OCI-LY7 (cell line): ENCODE data around the gene MMP3.

Experiments
- EZH2phosphoT487 ChIP-seq: fragments of 200-600 bp; sonication (generic); IDR thresholded peaks from 2 replicates; pipeline ENCODE4 v1.6.1; 2018; ENCODE audit warnings: low read depth, borderline replicate concordance, mild to moderate bottlenecking, mixed run types, antibody characterized with exemption, low read length, moderate library complexity, mixed read lengths
- TF ChIP-seq, protein P1 (sequence below): fragments of 200-600 bp; sonication (generic); conservative IDR thresholded peaks from 2 replicates; pipeline ENCODE4 v1.5.1; 2014; ENCODE audit warnings: mild to moderate bottlenecking, antibody characterized with exemption, low read length, moderate library complexity, mixed read lengths

DNA sequence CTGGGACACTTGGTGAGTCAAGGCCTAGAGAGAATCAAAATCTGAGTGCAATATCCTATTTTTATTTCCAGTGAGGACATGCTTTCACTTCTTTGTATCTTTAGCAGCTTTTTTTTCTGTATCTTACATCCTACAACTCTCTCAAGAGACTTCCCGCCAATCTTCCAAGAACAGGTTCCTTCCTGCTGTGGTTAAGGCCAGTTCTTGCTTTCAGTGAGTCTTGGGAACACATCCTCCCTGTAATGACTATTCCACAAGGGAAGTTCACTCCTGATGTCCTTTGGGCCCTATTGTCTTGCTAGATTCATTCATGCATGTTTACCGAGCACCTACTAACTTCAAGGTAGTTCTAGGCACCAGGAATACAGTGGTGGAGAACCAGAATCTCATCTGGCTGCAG, 35.2 kb upstream of the MMP3 start:
- TF ChIP-seq, protein P1, sequence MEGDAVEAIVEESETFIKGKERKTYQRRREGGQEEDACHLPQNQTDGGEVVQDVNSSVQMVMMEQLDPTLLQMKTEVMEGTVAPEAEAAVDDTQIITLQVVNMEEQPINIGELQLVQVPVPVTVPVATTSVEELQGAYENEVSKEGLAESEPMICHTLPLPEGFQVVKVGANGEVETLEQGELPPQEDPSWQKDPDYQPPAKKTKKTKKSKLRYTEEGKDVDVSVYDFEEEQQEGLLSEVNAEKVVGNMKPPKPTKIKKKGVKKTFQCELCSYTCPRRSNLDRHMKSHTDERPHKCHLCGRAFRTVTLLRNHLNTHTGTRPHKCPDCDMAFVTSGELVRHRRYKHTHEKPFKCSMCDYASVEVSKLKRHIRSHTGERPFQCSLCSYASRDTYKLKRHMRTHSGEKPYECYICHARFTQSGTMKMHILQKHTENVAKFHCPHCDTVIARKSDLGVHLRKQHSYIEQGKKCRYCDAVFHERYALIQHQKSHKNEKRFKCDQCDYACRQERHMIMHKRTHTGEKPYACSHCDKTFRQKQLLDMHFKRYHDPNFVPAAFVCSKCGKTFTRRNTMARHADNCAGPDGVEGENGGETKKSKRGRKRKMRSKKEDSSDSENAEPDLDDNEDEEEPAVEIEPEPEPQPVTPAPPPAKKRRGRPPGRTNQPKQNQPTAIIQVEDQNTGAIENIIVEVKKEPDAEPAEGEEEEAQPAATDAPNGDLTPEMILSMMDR = no peak
- no peak for TF ChIP-seq EZH2phosphoT487
